K562 (cell line): ENCODE results near the gene ASZ1. TPM values are rescaled to one million over a fixed set of nuclear protein-coding genes. Genes with fewer than 3 reads are reported as not detected.
A peak's percentile ranks its signal among the peaks of the same experiment; 100 is the strongest.

Experiments
- ATAC-seq: fragments of 200-7000 bp; cut with Tn5 transposase; 3 replicates; pipeline ENCODE4 v1.9.1; 2020; ENCODE audit warnings: moderate library complexity
- BruUV-seq: library from RNA; stranded (reverse); fragments of 400-500 nt; replicated peaks from 2 replicates; lab custom pipeline; 2021; lab: Mats Ljungman, UMichigan
- CTCF ChIA-PET: fragments of 300-600 bp; formaldehyde crosslinking; extraction: SDS; loops from one replicate; lab custom pipeline; 2021; ENCODE audit warnings: low intra/inter-chr PET ratio; lab: Yijun Ruan, JAX
- POLR2A ChIA-PET: fragments of 300-600, 350-650 bp; sonication (Branson Sonifier 250); formaldehyde crosslinking; extraction: SDS; loops from one replicate; lab custom pipeline; 2021; ENCODE audit warnings: antibody characterized with exemption, inconsistent platforms; lab: Yijun Ruan, JAX
- DNase-seq, 4 experiments: peaks; one replicate each; pipeline versions ENCODE4 v3.0.0 to v3.0.0-alpha.2; 2011 to 2018; ENCODE audit warnings: low spot score in 3 of 4, mixed read lengths in 3 of 4; ENCODE audit errors: extremely low read depth in 1 of 4
- FAIRE-seq: peaks from 2 replicates; lab custom pipeline; 2011; peaks lifted over from hg19 to GRCh38; lab: Jason Lieb, UNC
- H2AFZ ChIP-seq: 2 replicates; pipeline ENCODE4 v1.6.0; 2011; ENCODE audit warnings: low read depth, low read length, control low read depth, inconsistent platforms
- H3K27ac ChIP-seq: fragments of 200-600 bp; 3 replicates; pipeline ENCODE4 v1.8.0; 2011; ENCODE audit warnings: low read depth, mild to moderate bottlenecking, control low read depth, inconsistent platforms, low read length, moderate library complexity, mixed read lengths; ENCODE audit errors: extremely low read depth
- H3K27me3 ChIP-seq, 2 experiments: fragments of 300-600 bp in 1 of 2; 2 replicates in 1 of 2; 3 replicates in 1 of 2; pipeline versions ENCODE4 v1.6.0 to v1.8.0; 2011; ENCODE audit warnings: inconsistent platforms in 2 of 2, low read length in 2 of 2, mild to moderate bottlenecking in 1 of 2, mixed read lengths in 1 of 2, moderate library complexity in 1 of 2; ENCODE audit not compliant: control insufficient read depth in 2 of 2, insufficient read depth in 2 of 2
- H3K36me3 ChIP-seq: fragments of 300-600 bp; 3 replicates; pipeline ENCODE4 v1.8.0; 2011; ENCODE audit warnings: mild to moderate bottlenecking, low read length, inconsistent platforms; ENCODE audit not compliant: control insufficient read depth, insufficient read depth
- H3K4me1 ChIP-seq, 2 experiments: fragments of 200-600 bp in 1 of 2; replicated peaks in 1 of 2; 2 replicates in 1 of 2; 3 replicates in 1 of 2; pipeline versions ENCODE4 v1.5.1 to v1.8.0; 2011; ENCODE audit warnings: inconsistent platforms in 2 of 2, low read length in 2 of 2, mild to moderate bottlenecking in 1 of 2, mixed read lengths in 1 of 2, moderate library complexity in 1 of 2; ENCODE audit not compliant: control insufficient read depth in 2 of 2, insufficient read depth in 2 of 2
- H3K4me2 ChIP-seq: 2 replicates; pipeline ENCODE4 v1.6.1; 2011; ENCODE audit warnings: low read length, control low read depth, inconsistent platforms, mixed read lengths; ENCODE audit not compliant: insufficient read depth
- H3K4me3 ChIP-seq: fragments of 200-600 bp; sonication (generic), shearing (Covaris generic); 2 replicates; pipeline ENCODE4 v1.5.1; 2016; ENCODE audit warnings: control low read depth, inconsistent platforms
- H3K79me2 ChIP-seq: fragments of 200-600 bp; 3 replicates; pipeline ENCODE4 v1.8.0; 2011; ENCODE audit warnings: low read length, inconsistent platforms; ENCODE audit not compliant: control insufficient read depth, insufficient read depth
- H3K9ac ChIP-seq, 2 experiments: 2 replicates each; pipeline versions ENCODE4 v1.6.0 to v1.6.1; 2011; ENCODE audit warnings: low read depth in 2 of 2, low read length in 2 of 2, control low read depth in 1 of 2, inconsistent platforms in 1 of 2, mild to moderate bottlenecking in 1 of 2, mixed read lengths in 1 of 2; ENCODE audit not compliant: insufficient read depth in 1 of 2
- H3K9me1 ChIP-seq: one replicate; pipeline ENCODE4 v1.6.0; 2011; ENCODE audit warnings: inconsistent platforms, mild to moderate bottlenecking, low read length, moderate library complexity; ENCODE audit not compliant: control insufficient read depth, insufficient read depth
- H3K9me3 ChIP-seq: replicated peaks from 2 replicates; pipeline ENCODE4 v1.5.1; 2011; ENCODE audit warnings: low read depth, low read length, inconsistent platforms; ENCODE audit not compliant: control insufficient read depth, insufficient read depth
- H4K20me1 ChIP-seq: replicated peaks from 2 replicates; pipeline ENCODE4 v1.6.1; 2011; ENCODE audit warnings: low read length, inconsistent platforms, mixed read lengths; ENCODE audit not compliant: control insufficient read depth, insufficient read depth
- MEF2D ChIP-seq: conservative IDR thresholded peaks from 2 replicates; pipeline ENCODE4 v1.6.1; 2016; ENCODE audit warnings: low read depth, missing genetic modification characterization, missing compliant biosample characterization
- NR1H2 ChIP-seq: sonication (generic); formaldehyde crosslinking; IDR thresholded peaks from 2 replicates; pipeline ENCODE4 v1.4.0; 2020; ENCODE audit warnings: mild to moderate bottlenecking, missing genetic modification reagents
- NR2C2 ChIP-seq, 2 experiments: fragments of 200-800 bp in 1 of 2; sonication (Bioruptor generic) in 1 of 2; sonication (generic) in 1 of 2; formaldehyde crosslinking in 1 of 2; IDR thresholded peaks; 2 replicates each; pipeline versions ENCODE4 v1.6.1 to v1.8.0; 2016 to 2022; ENCODE audit warnings: mild to moderate bottlenecking in 1 of 2, missing compliant biosample characterization in 1 of 2, missing genetic modification characterization in 1 of 2, missing genetic modification reagents in 1 of 2
- POLR2H ChIP-seq: IDR thresholded peaks from 2 replicates; pipeline ENCODE4 v1.6.1; 2016; ENCODE audit warnings: missing genetic modification characterization, low read depth, mild to moderate bottlenecking, control low read depth, missing compliant biosample characterization, moderate library complexity
- RAD21 ChIP-seq, 2 experiments: fragments of 250-450 bp in 1 of 2; fragments of 450-650 bp in 1 of 2; sonication (Bioruptor Pico) in 1 of 2; formaldehyde crosslinking in 1 of 2; IDR thresholded peaks in 1 of 2; conservative IDR thresholded peaks in 1 of 2; 2 replicates each; pipeline versions ENCODE4 v1.4.0 to v1.8.0; 2020 to 2022; ENCODE audit warnings: mild to moderate bottlenecking in 2 of 2, moderate library complexity in 1 of 2
- RB1 ChIP-seq: fragments of 450-650 bp; IDR thresholded peaks from 2 replicates; pipeline ENCODE4 v1.6.1; 2017; ENCODE audit warnings: low read depth, mild to moderate bottlenecking
- SNIP1 ChIP-seq: fragments of 450-650 bp; IDR thresholded peaks from 2 replicates; pipeline ENCODE4 v1.7.1; 2017; ENCODE audit warnings: low read depth, mild to moderate bottlenecking
- ZNF124 ChIP-seq: sonication (generic); formaldehyde crosslinking; IDR thresholded peaks from 2 replicates; pipeline ENCODE4 v1.8.1; 2022; ENCODE audit warnings: missing genetic modification reagents
- ZNF197 ChIP-seq: fragments of 200-800 bp; sonication (Bioruptor generic); IDR thresholded peaks from 2 replicates; pipeline ENCODE4 v1.6.1; 2016; ENCODE audit warnings: low read depth, missing genetic modification characterization, missing compliant biosample characterization
- ZNF699 ChIP-seq: fragments of 250-450 bp; sonication (Bioruptor Pico); IDR thresholded peaks from 2 replicates; pipeline ENCODE4 v1.8.0; 2021; ENCODE audit warnings: mild to moderate bottlenecking, moderate library complexity; ENCODE audit not compliant: insufficient replicate concordance
- WGBS: fragments of 100-300 bp; shearing (Covaris generic); methylation state at CpG from one replicate; pipeline ENCODE4 v1.1.6; 2016; ENCODE audit warnings: low coverage, mixed read lengths; ENCODE audit not compliant: insufficient coverage; ENCODE audit errors: missing lambda C conversion rate; 5-methylcytosine and 5-hydroxymethylcytosine counted together
- in situ Hi-C: fragments of 300-500 bp; cut with MboI; formaldehyde crosslinking; loops from 4 replicates; pipeline ENCODE4 v1.15.0; 2018; ENCODE audit warnings: inconsistent platforms, mixed read lengths
- intact Hi-C: fragments of 100-400 bp; cut with micrococcal nuclease; formaldehyde crosslinking; loops from 2 replicates; pipeline ENCODE4 v1.14.2; 2022
- polyA plus RNA-seq, 8 experiments: library from polyadenylated mRNA; depleted of rRNA in 4 of 8; stranded (reverse) in 5 of 8; unstranded in 3 of 8; fragments of >200 nt; fragmentation: Nextera tagmentation in 2 of 8; fragmentation: Illumina TruSeq in 1 of 8; extraction: Ambion mirVana in 2 of 8; extraction: Trizol in 1 of 8; gene quantifications; 2 replicates each; pipeline versions ENCODE4 v1.2.1 to v1.2.3, GENCODE V29; 2011 to 2014; ENCODE audit warnings: inconsistent platforms in 1 of 8, missing spikeins in 1 of 8
- total RNA-seq, 7 experiments: library from RNA; depleted of rRNA in 6 of 7; stranded (reverse); fragments of >200 nt in 6 of 7; fragmentation: Illumina TruSeq in 2 of 7; extraction: Trizol in 2 of 7; gene quantifications; 2 replicates each; pipeline versions ENCODE4 v1.2.1 to v1.2.3, GENCODE V29; 2011 to 2021; ENCODE audit warnings: low replicate concordance in 1 of 7
- TF ChIP-seq, protein P1 (sequence below): fragments of 450-650 bp; formaldehyde crosslinking; IDR thresholded peaks from 2 replicates; pipeline ENCODE4 v1.4.0; 2020; ENCODE audit warnings: mild to moderate bottlenecking, moderate library complexity
- TF ChIP-seq, protein P2 (sequence below): fragments of 250-450 bp; sonication (Bioruptor Pico); IDR thresholded peaks from 2 replicates; pipeline ENCODE4 v1.5.0; 2021
- TF ChIP-seq, protein P3 (sequence below): fragments of 250-450 bp; sonication (Bioruptor Pico); IDR thresholded peaks from 2 replicates; pipeline ENCODE4 v1.8.0; 2022; ENCODE audit warnings: inconsistent platforms
- TF ChIP-seq, protein P4 (sequence below), 3 experiments: IDR thresholded peaks in 2 of 3; conservative IDR thresholded peaks in 1 of 3; 2 replicates each; pipeline ENCODE4 v1.5.1; 2011 to 2012; ENCODE audit warnings: low read length in 3 of 3, mild to moderate bottlenecking in 3 of 3, control low read depth in 2 of 3, improper control_type of control experiment in 1 of 3, inconsistent platforms in 1 of 3, low read depth in 1 of 3, mixed read lengths in 1 of 3, moderate library complexity in 1 of 3; ENCODE audit not compliant: insufficient read depth in 2 of 3

Gene ASZ1
- total and polyA plus RNA-seq, 9 of the 15 experiments (the other 6 are each of a cell fraction or from before 2014, with no cell fraction given): not detected

DNA sequence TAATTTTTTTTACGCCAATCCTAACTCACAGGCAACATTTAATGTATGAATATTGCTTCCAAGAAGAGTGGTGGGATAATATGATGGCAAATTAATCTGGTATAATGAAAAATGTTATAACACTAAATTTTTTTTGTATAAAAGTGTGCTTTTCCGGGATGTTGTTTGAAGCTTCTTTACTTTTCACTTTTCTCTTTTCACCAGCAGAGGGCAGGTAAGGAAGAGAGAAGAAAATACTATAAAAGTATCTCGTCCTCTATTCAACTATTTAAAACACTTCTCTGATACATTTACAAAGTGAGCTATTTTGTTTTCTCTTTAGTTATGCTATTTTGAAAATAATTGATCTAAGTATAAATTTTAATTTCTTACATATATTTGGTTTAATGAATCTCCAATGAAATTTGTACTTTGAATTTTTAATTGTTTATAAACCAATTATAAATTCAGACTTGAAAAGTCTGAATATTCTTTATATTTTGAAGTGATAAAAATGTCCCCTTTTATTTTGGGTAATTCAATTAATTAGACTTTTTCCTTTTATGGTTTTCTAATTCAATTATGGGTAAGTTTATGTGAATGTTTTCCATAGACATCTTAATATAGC, 31.8 kb upstream of the ASZ1 start:
- no TSS peak for BruUV-seq
- Histone ChIP-seq H3K27me3 (no peaks in the 10 kb centered on the region), H3K9me3 (no peaks in the 10 kb centered on the region), H3K36me3 (no peaks in the 10 kb centered on the region), H3K4me2 (no peak overlapping the region), H3K9me1 (no peaks in the 10 kb centered on the region), H2AFZ (no peak overlapping the region), H3K4me1 (no peaks in the 10 kb centered on the region), H3K4me3 (no peak overlapping the region), H4K20me1 (no peaks in the 10 kb centered on the region), H3K27ac (no peak overlapping the region), H3K79me2 (no peaks in the 10 kb centered on the region), H3K9ac (no peak overlapping the region)
- POLR2A ChIA-PET: no interaction called here
- intact Hi-C loops (loop anchor here (2.0 to 5.0 kb wide), 4 partner anchors 258 to 738 kb away; no protein-coding TSS in a partner anchor), in situ Hi-C loops (no loop called here)
- peak in 3 of 4 experiments; percentile 38 to 39 (median 39) for DNase-seq
- WGBS: 3% methylated on average over 3 of the region's 3 CpGs
- FAIRE-seq: peak; percentile 74
- CTCF ChIA-PET: interaction anchor here (0.6 to 1.8 kb wide), 4 partner anchors 257 to 1679 kb away, joined by 3 to 15 read pairs (median 6); no protein-coding TSS in a partner anchor
- peak; percentile 76 for ATAC-seq
- TF ChIP-seq RAD21 (CRISPR knock-in tag; conservative IDR thresholded peaks at IDR 0.05 in 1 of 2, IDR thresholded peaks at IDR 0.05 in 1 of 2) (peak; percentile 75 to 76), ZNF124 (CRISPR knock-in tag) (no peak), NR1H2 (CRISPR knock-in tag) (no peak), MEF2D (tag) (no peak), POLR2H (tag) (0 out of 2 replicates have a peak, but pooled peaks have one; percentile 44), NR2C2 (CRISPR knock-in tag; IDR thresholded peaks at IDR 0.05) (no peak), NR2C2 (tag; IDR thresholded peaks at IDR 0.05) (no peak), ZNF699 (CRISPR knock-in tag) (no peak), RB1 (no peak), ZNF197 (CRISPR knock-in tag) (no peak), SNIP1 (no peak)
- TF ChIP-seq, protein P1, sequence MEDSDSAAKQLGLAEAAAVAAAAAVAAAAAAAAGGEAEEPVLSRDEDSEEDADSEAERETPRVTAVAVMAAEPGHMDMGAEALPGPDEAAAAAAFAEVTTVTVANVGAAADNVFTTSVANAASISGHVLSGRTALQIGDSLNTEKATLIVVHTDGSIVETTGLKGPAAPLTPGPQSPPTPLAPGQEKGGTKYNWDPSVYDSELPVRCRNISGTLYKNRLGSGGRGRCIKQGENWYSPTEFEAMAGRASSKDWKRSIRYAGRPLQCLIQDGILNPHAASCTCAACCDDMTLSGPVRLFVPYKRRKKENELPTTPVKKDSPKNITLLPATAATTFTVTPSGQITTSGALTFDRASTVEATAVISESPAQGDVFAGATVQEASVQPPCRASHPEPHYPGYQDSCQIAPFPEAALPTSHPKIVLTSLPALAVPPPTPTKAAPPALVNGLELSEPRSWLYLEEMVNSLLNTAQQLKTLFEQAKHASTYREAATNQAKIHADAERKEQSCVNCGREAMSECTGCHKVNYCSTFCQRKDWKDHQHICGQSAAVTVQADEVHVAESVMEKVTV: peak; percentile 47; the same call in 1 of the 2 replicates
- TF ChIP-seq, protein P2, sequence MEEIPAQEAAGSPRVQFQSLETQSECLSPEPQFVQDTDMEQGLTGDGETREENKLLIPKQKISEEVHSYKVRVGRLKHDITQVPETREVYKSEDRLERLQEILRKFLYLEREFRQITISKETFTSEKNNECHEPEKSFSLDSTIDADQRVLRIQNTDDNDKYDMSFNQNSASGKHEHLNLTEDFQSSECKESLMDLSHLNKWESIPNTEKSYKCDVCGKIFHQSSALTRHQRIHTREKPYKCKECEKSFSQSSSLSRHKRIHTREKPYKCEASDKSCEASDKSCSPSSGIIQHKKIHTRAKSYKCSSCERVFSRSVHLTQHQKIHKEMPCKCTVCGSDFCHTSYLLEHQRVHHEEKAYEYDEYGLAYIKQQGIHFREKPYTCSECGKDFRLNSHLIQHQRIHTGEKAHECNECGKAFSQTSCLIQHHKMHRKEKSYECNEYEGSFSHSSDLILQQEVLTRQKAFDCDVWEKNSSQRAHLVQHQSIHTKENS: no peak
- TF ChIP-seq, protein P3, sequence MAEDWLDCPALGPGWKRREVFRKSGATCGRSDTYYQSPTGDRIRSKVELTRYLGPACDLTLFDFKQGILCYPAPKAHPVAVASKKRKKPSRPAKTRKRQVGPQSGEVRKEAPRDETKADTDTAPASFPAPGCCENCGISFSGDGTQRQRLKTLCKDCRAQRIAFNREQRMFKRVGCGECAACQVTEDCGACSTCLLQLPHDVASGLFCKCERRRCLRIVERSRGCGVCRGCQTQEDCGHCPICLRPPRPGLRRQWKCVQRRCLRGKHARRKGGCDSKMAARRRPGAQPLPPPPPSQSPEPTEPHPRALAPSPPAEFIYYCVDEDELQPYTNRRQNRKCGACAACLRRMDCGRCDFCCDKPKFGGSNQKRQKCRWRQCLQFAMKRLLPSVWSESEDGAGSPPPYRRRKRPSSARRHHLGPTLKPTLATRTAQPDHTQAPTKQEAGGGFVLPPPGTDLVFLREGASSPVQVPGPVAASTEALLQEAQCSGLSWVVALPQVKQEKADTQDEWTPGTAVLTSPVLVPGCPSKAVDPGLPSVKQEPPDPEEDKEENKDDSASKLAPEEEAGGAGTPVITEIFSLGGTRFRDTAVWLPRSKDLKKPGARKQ: no peak
- TF ChIP-seq, protein P4, sequence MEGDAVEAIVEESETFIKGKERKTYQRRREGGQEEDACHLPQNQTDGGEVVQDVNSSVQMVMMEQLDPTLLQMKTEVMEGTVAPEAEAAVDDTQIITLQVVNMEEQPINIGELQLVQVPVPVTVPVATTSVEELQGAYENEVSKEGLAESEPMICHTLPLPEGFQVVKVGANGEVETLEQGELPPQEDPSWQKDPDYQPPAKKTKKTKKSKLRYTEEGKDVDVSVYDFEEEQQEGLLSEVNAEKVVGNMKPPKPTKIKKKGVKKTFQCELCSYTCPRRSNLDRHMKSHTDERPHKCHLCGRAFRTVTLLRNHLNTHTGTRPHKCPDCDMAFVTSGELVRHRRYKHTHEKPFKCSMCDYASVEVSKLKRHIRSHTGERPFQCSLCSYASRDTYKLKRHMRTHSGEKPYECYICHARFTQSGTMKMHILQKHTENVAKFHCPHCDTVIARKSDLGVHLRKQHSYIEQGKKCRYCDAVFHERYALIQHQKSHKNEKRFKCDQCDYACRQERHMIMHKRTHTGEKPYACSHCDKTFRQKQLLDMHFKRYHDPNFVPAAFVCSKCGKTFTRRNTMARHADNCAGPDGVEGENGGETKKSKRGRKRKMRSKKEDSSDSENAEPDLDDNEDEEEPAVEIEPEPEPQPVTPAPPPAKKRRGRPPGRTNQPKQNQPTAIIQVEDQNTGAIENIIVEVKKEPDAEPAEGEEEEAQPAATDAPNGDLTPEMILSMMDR (IDR thresholded peaks at IDR 0.05 in 2 of 3, conservative IDR thresholded peaks at IDR 0.05 in 1 of 3; ENCODE audit: insufficient read depth in 2 of 3, low read depth in 1 of 3, low read length in 3 of 3): peak; percentile 41 to 67 (median 46); a peak in 4 of 6 replicates
